Erythroblast (primary cell): ENCODE data around the gene BRIP1.

Source experiments
- GATA1 ChIP-seq: IDR thresholded peaks from 2 replicates; pipeline ENCODE4 v1.6.1; 2011; ENCODE audit warnings: low read depth, mild to moderate bottlenecking, control low read depth, low read length, moderate library complexity
- POLR2A ChIP-seq: IDR thresholded peaks from 2 replicates; pipeline ENCODE4 v1.6.1; 2011; ENCODE audit warnings: mild to moderate bottlenecking, low read length

- TF ChIP-seq POLR2A (no peak), GATA1 (no peak)
Measured at GRCh38 chr17:61642768-61643167, 220.6 kb downstream of the BRIP1 start.
